C4-2B (cell line): ENCODE data around the gene DAPK1.

ENCODE experiments used
- H3K27ac ChIP-seq: fragments of 450-650 bp; 2 replicates; pipeline ENCODE4 v1.5.1; 2017
- CTCF ChIP-seq: fragments of 450-650 bp; conservative IDR thresholded peaks from 2 replicates; pipeline ENCODE4 v1.5.1; 2017; ENCODE audit warnings: mild to moderate bottlenecking
- ZFX ChIP-seq: fragments of 450-650 bp; IDR thresholded peaks from 2 replicates; pipeline ENCODE4 v1.6.1; 2017

DAPK1 gene

GRCh38 chr9:87642330-87643106 is 144.9 kb downstream of the DAPK1 start:
- H3K27ac ChIP-seq = no peak overlapping the region
- no peak for TF ChIP-seq ZFX
- TF ChIP-seq CTCF = no peak

DNA sequence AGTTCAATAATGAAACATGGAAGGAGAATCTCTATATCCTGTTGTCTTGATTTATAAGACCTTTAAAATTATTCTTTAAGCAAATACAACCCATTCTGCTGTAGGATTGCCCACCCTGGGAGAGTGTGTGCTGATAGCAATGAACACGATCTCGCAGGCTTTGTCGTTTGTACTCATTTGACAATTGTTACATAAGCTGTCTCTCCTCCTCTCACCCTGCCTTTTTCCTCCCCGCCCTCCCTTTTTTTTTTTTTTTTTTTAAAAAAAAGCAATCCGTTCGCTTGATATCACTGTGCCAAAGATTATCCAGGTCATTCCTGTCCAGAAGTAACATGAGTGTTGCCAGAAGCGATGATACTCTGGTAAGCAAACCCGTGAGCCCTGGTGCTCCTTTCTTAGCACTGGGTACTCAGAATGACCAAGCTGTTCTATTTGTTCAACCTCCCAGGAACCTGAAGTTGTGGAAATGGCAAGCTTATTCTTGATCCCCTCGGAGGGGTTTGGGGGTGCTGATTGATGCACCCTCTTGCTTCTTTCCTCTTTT is 145.5 kb downstream of the DAPK1 start:
- TF ChIP-seq ZFX (no peak), CTCF (no peak)
- H3K27ac ChIP-seq = no peak overlapping the region

DNA sequence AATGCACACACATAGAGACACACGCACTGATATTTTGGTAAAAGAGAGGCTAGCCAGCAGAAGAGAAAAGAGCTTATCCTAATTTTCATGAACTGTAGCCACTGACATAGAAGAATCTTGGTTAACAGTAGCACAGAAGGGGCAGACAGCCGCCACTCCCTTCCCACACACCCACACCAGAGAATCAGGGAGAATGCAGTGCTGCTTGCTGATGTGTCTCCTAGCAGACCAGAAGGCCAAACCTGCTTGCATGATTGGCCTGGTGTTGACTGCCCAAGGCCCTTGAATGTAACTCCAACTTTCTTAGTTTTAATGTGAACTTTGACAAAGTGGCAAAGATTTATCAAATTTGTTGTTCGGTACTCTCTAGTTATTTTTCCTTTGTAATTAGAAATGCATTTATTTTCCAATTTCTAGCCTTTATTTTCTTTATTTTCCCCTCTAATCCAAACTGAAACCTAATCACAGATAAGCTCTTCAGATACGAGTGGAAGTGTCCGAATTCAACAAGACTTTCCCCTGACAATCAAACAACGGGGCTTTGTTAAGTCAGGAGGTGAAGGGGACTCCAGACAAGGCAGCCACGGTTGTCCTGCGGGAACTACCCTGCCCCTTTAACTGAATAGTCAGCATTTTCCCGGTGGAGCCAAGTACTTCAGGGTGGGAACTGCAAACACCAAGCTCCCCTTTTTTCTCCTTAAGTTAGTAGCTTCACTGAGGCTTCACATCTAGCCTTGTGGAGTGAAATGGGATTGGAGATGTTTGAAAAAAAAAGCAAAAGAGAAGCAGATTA is 146.3 kb downstream of the DAPK1 start:
- no peak for TF ChIP-seq CTCF
- no peak for TF ChIP-seq ZFX
- H3K27ac ChIP-seq = no peak overlapping the region

DNA sequence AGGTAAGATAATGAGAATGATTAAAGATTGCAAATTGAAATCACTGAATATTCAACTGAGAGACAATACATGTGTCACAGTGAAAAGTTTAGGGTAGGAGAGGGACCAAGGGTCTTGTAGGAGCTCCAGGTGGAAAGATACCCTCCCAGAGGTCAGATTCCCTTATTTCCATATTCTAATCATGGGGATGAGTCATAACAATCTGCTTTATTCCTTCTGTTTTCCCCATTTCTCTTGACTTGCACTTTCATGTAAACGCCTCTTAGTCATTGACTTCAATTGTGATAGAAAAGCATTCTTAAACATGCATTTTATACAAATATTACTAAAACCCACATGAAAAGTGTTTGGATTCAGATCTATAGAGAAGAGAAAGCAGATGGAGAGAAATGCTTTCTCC is 147.0 kb downstream of the DAPK1 start:
- no peak overlapping the region for H3K27ac ChIP-seq
- TF ChIP-seq CTCF = no peak
- TF ChIP-seq ZFX = no peak

DNA sequence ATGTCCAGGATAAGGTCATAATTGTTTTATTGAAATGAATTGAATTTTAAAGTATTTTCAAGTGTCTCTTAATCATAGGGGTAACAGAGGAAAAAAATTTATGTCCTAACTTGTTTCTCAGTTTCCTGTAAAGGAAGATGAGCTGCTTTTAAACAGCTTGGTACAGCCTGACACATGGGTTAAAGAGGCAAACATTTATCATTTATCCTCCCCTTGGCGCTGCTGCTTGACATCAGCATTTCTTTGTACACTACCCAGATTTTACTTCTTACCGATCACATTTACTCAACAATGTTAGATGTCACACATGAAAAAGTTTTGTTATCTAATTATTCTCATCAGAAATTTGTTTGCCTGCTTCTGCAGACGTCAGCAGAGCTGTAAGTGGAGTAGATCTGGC is 148.9 kb downstream of the DAPK1 start:
- no peak overlapping the region for H3K27ac ChIP-seq
- no peak for TF ChIP-seq ZFX
- TF ChIP-seq CTCF = no peak

DNA sequence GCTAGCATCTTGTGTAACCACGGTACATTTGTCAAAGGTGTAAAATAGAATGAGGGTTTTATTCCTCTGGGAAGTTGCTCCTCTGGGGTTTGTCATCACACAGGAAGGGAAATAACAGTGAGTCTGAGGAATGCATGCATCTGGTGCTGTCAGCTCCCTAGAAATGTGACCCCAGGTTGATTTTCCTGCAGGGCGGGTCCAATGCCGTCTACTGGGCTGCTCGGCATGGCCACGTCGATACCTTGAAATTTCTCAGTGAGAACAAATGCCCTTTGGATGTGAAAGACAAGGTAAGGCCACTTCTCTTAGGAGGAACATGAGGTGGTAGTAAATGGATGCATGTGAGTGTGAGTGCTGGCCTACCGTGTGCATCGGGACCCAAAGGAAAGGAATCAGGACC is 149.4 kb downstream of the DAPK1 start:
- H3K27ac ChIP-seq = no peak overlapping the region
- TF ChIP-seq ZFX (no peak), CTCF (no peak)

DNA sequence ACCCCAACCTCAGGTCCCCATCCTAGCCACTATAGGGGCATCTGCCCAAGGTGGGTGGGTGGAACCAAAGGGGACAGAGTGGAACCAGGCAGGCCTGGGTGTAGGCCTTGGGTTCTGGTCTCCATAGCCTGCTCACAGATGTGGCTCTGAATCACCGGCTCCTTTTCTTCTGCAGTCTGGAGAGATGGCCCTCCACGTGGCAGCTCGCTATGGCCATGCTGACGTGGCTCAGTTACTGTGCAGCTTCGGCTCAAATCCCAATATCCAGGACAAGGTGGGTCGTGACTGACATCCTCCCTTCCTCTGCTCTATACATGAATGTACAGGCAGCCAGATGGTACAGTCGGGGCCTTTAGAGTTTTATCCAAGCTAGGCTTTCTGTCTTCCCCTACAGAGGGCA is 150.9 kb downstream of the DAPK1 start:
- no peak for TF ChIP-seq CTCF
- no peak for TF ChIP-seq ZFX
- no peak overlapping the region for H3K27ac ChIP-seq
